H1 (cell line): ENCODE data around the gene CTNND2. TPM values are rescaled to one million over a fixed set of nuclear protein-coding genes. Genes with fewer than 3 reads are reported as not detected.

Experiments
- CTCF ChIA-PET: fragments of 300-600 bp; sonication (Branson Sonifier 250); formaldehyde crosslinking; loops from one replicate; lab custom pipeline; 2021; ENCODE audit not compliant: partially characterized antibody; lab: Charles Lee
- POLR2A ChIA-PET: fragments of 300-600 bp; sonication (Branson Sonifier 250); formaldehyde crosslinking; loops from one replicate; lab custom pipeline; 2021; ENCODE audit warnings: inconsistent platforms; ENCODE audit not compliant: partially characterized antibody; lab: Charles Lee
- DNase-seq, 2 experiments: peaks; one replicate each; pipeline versions ENCODE4 v3.0.0 to v3.0.0-alpha.2; 2010 to 2022; ENCODE audit warnings: low spot score in 2 of 2, low read depth in 1 of 2, mixed read lengths in 1 of 2
- FAIRE-seq: peaks from 2 replicates; lab custom pipeline; 2011; peaks lifted over from hg19 to GRCh38; lab: Jason Lieb, UNC
- H2AFZ ChIP-seq: 2 replicates; pipeline ENCODE4 v1.8.1; 2012; ENCODE audit warnings: low read length, inconsistent platforms
- H2AK5ac ChIP-seq: 2 replicates; pipeline ENCODE4 v1.6.1; 2013; ENCODE audit warnings: low read depth, low read length
- H2BK120ac ChIP-seq: replicated peaks from 2 replicates; pipeline ENCODE3; 2013; ENCODE audit warnings: low read depth, low read length, inconsistent platforms
- H2BK12ac ChIP-seq: 2 replicates; pipeline ENCODE4 v1.6.1; 2013; ENCODE audit warnings: low read depth, low read length
- H2BK15ac ChIP-seq: 2 replicates; pipeline ENCODE4 v1.6.1; 2013; ENCODE audit warnings: low read length
- H2BK20ac ChIP-seq: 2 replicates; pipeline ENCODE4 v1.6.1; 2013; ENCODE audit warnings: low read length
- H2BK5ac ChIP-seq: 2 replicates; pipeline ENCODE4 v1.6.1; 2013; ENCODE audit warnings: low read depth, low read length
- H3K14ac ChIP-seq: 2 replicates; pipeline ENCODE4 v1.6.1; 2013; ENCODE audit warnings: inconsistent platforms; ENCODE audit not compliant: insufficient read length
- H3K18ac ChIP-seq: 2 replicates; pipeline ENCODE4 v1.6.1; 2013; ENCODE audit warnings: low read length; ENCODE audit errors: extremely low read depth
- H3K23ac ChIP-seq: 2 replicates; pipeline ENCODE4 v1.6.1; 2013; ENCODE audit warnings: inconsistent platforms; ENCODE audit not compliant: insufficient read length
- H3K23me2 ChIP-seq: 2 replicates; pipeline ENCODE4 v1.6.1; 2013; ENCODE audit warnings: low read depth, low read length
- H3K27ac ChIP-seq: 2 replicates; pipeline ENCODE4 v1.6.1; 2011; ENCODE audit warnings: low read depth, low read length, inconsistent platforms
- H3K27me3 ChIP-seq, 4 experiments: replicated peaks in 1 of 4; 1 replicate in 1 of 4; 2 replicates in 3 of 4; pipeline versions ENCODE4 v1.6.1 to v1.8.1; 2011 to 2013; ENCODE audit warnings: low read length in 3 of 4, mild to moderate bottlenecking in 3 of 4, inconsistent platforms in 2 of 4, mixed read lengths in 2 of 4, moderate library complexity in 1 of 4; ENCODE audit not compliant: control insufficient read depth in 3 of 4, insufficient read depth in 3 of 4; ENCODE audit errors: extremely low read depth in 1 of 4
- H3K36me3 ChIP-seq, 4 experiments: 2 replicates each; pipeline versions ENCODE4 v1.6.1 to v1.8.1; 2011 to 2013; ENCODE audit warnings: mild to moderate bottlenecking in 4 of 4, low read length in 3 of 4, moderate library complexity in 2 of 4, control low read depth in 1 of 4, inconsistent platforms in 1 of 4; ENCODE audit not compliant: insufficient read depth in 4 of 4, control insufficient read depth in 2 of 4
- H3K4ac ChIP-seq: replicated peaks from 2 replicates; pipeline ENCODE3; 2013; ENCODE audit warnings: low read length, low read depth, mixed read lengths, inconsistent platforms; ENCODE audit not compliant: insufficient read length
- H3K4me1 ChIP-seq, 4 experiments: replicated peaks in 1 of 4; 1 replicate in 1 of 4; 2 replicates in 3 of 4; pipeline versions ENCODE4 v1.6.1 to v1.8.1; 2011 to 2013; ENCODE audit warnings: low read length in 3 of 4, inconsistent platforms in 2 of 4, mixed read lengths in 1 of 4; ENCODE audit not compliant: insufficient read depth in 4 of 4, control insufficient read depth in 3 of 4
- H3K4me2 ChIP-seq, 2 experiments: 2 replicates each; pipeline versions ENCODE4 v1.6.1 to v1.8.1; 2011 to 2013; ENCODE audit warnings: low read depth in 2 of 2, low read length in 2 of 2, control low read depth in 1 of 2, inconsistent platforms in 1 of 2, mild to moderate bottlenecking in 1 of 2; ENCODE audit not compliant: insufficient read depth in 1 of 2
- H3K4me3 ChIP-seq, 4 experiments: fragments of 200-600, 300-600 bp in 1 of 4; sonication (generic), shearing (Covaris generic), sonication (Bioruptor Twin) in 1 of 4; 2 replicates each; pipeline versions ENCODE4 v1.5.1 to v1.8.1; 2011 to 2016; ENCODE audit warnings: low read length in 4 of 4, low read depth in 3 of 4, control low read depth in 2 of 4, inconsistent platforms in 2 of 4, mild to moderate bottlenecking in 2 of 4, mixed read lengths in 1 of 4, moderate library complexity in 1 of 4; ENCODE audit not compliant: insufficient read depth in 2 of 4; ENCODE audit errors: extremely low read depth in 1 of 4
- H3K56ac ChIP-seq: replicated peaks from 2 replicates; pipeline ENCODE3; 2013; ENCODE audit warnings: low read depth, mild to moderate bottlenecking, mixed read lengths, low read length, inconsistent platforms; ENCODE audit not compliant: insufficient read length
- H3K79me1 ChIP-seq: 2 replicates; pipeline ENCODE4 v1.6.1; 2013; ENCODE audit warnings: low read depth, low read length, control low read depth
- H3K79me2 ChIP-seq, 2 experiments: 2 replicates each; pipeline versions ENCODE4 v1.6.1 to v1.8.1; 2012 to 2013; ENCODE audit warnings: low read length in 2 of 2, mild to moderate bottlenecking in 2 of 2, inconsistent platforms in 1 of 2; ENCODE audit not compliant: insufficient read depth in 2 of 2, control insufficient read depth in 1 of 2
- H3K9ac ChIP-seq, 4 experiments: replicated peaks in 1 of 4; 1 replicate in 1 of 4; 2 replicates in 3 of 4; pipeline versions ENCODE4 v1.6.1 to v1.8.1; 2011 to 2013; ENCODE audit warnings: low read depth in 3 of 4, low read length in 3 of 4, control low read depth in 2 of 4, mild to moderate bottlenecking in 2 of 4, moderate library complexity in 2 of 4, inconsistent platforms in 1 of 4; ENCODE audit errors: extremely low read depth in 1 of 4
- H3K9me3 ChIP-seq, 2 experiments: 2 replicates each; pipeline versions ENCODE4 v1.6.1 to v1.8.1; 2012 to 2013; ENCODE audit warnings: mild to moderate bottlenecking in 2 of 2, moderate library complexity in 2 of 2, control low read depth in 1 of 2, inconsistent platforms in 1 of 2, low read depth in 1 of 2, low read length in 1 of 2, mixed read lengths in 1 of 2; ENCODE audit not compliant: insufficient read depth in 2 of 2
- H4K20me1 ChIP-seq, 2 experiments: replicated peaks in 1 of 2; 2 replicates each; pipeline versions ENCODE3 to v1.8.1; 2011 to 2013; ENCODE audit warnings: inconsistent platforms in 2 of 2, low read length in 2 of 2, mild to moderate bottlenecking in 1 of 2; ENCODE audit not compliant: insufficient read depth in 2 of 2, control insufficient read depth in 1 of 2
- H4K5ac ChIP-seq: 2 replicates; pipeline ENCODE4 v1.6.1; 2013; ENCODE audit warnings: low read length, low read depth, mixed read lengths, inconsistent platforms; ENCODE audit not compliant: insufficient read length
- H4K8ac ChIP-seq: 2 replicates; pipeline ENCODE4 v1.8.0; 2013; ENCODE audit warnings: mild to moderate bottlenecking, moderate library complexity, low read length, inconsistent platforms; ENCODE audit not compliant: insufficient read depth; ENCODE audit errors: extremely low read depth
- H4K91ac ChIP-seq: replicated peaks from 2 replicates; pipeline ENCODE3; 2013; ENCODE audit warnings: low read length, mixed read lengths, inconsistent platforms; ENCODE audit not compliant: insufficient read length
- CBX8 ChIP-seq: fragments of 300-800, 300-1000 bp; sonication (generic); IDR thresholded peaks from 2 replicates; pipeline ENCODE4 v1.7.1; 2016; ENCODE audit warnings: low read depth, low read length, borderline replicate concordance
- CREB1 ChIP-seq: IDR thresholded peaks from 2 replicates; pipeline ENCODE4 v1.6.1; 2012; ENCODE audit warnings: inconsistent platforms
- GABPA ChIP-seq: IDR thresholded peaks from 2 replicates; pipeline ENCODE4 v1.6.1; 2011; ENCODE audit warnings: mild to moderate bottlenecking, low read length, moderate library complexity, borderline replicate concordance; ENCODE audit not compliant: insufficient read depth
- GTF2F1 ChIP-seq: IDR thresholded peaks from 2 replicates; pipeline ENCODE4 v1.6.1; 2012; ENCODE audit warnings: low read depth, low read length, improper control_type of control experiment, borderline replicate concordance
- HDAC2 ChIP-seq, 2 experiments: fragments of 300-600 bp in 1 of 2; sonication (generic) in 1 of 2; IDR thresholded peaks; 2 replicates each; pipeline ENCODE4 v1.6.1; 2011 to 2012; ENCODE audit warnings: low read depth in 2 of 2, low read length in 2 of 2, mild to moderate bottlenecking in 2 of 2, moderate library complexity in 2 of 2, borderline replicate concordance in 1 of 2, inconsistent platforms in 1 of 2
- JUN ChIP-seq: IDR thresholded peaks from 2 replicates; pipeline ENCODE4 v1.6.1; 2011; ENCODE audit warnings: low read depth, mild to moderate bottlenecking, improper control_type of control experiment, low read length
- MAFK ChIP-seq: IDR thresholded peaks from 2 replicates; pipeline ENCODE4 v1.6.1; 2012; ENCODE audit warnings: low read depth, mild to moderate bottlenecking, improper control_type of control experiment, low read length
- POLR2AphosphoS5 ChIP-seq: IDR thresholded peaks from 2 replicates; pipeline ENCODE4 v1.6.1; 2011; ENCODE audit warnings: low read depth, low read length
- RXRA ChIP-seq: IDR thresholded peaks from 2 replicates; pipeline ENCODE4 v1.6.1; 2011; ENCODE audit warnings: low read depth, mild to moderate bottlenecking, low read length, moderate library complexity; ENCODE audit not compliant: insufficient read depth
- SAP30 ChIP-seq: fragments of 300-600 bp; sonication (generic); IDR thresholded peaks from 2 replicates; pipeline ENCODE4 v1.7.1; 2012; ENCODE audit warnings: low read length, moderate library complexity, mild to moderate bottlenecking, inconsistent platforms; ENCODE audit not compliant: insufficient read depth, insufficient replicate concordance
- SUZ12 ChIP-seq: fragments of 200-600 bp; sonication (generic); IDR thresholded peaks from 2 replicates; pipeline ENCODE4 v1.6.1; 2012; ENCODE audit warnings: mild to moderate bottlenecking, inconsistent platforms, low read length, moderate library complexity, mixed read lengths
- TBP ChIP-seq: IDR thresholded peaks from 2 replicates; pipeline ENCODE4 v1.6.1; 2011; ENCODE audit warnings: low read depth, low read length, improper control_type of control experiment
- YY1 ChIP-seq: IDR thresholded peaks from 2 replicates; pipeline ENCODE4 v1.6.1; 2011; ENCODE audit warnings: low read depth, mild to moderate bottlenecking, low read length
- ZNF274 ChIP-seq: IDR thresholded peaks from 2 replicates; pipeline ENCODE4 v1.7.0; 2012; ENCODE audit warnings: low read length, borderline replicate concordance; ENCODE audit errors: extremely low read depth
- polyA plus RNA-seq, 7 experiments: library from polyadenylated mRNA; depleted of rRNA in 3 of 7; stranded (reverse) in 5 of 7; unstranded in 2 of 7; fragments of >200 nt in 5 of 7; fragments of 200-250 nt in 2 of 7; gene quantifications; 1 replicate in 5 of 7; 2 replicates in 1 of 7; 4 replicates in 1 of 7; pipeline versions ENCODE4 v1.2.1 to v1.2.3, GENCODE V29; 2011 to 2013; ENCODE audit warnings: missing spikeins in 2 of 7, mixed read lengths in 2 of 7
- total RNA-seq: library from RNA; stranded (reverse); fragmentation: NEBNext Ultra II Directional; extraction: Animal tissue kit (Norgen Biotek cat#: 25700); gene quantifications from 2 replicates; pipeline ENCODE4 v1.2.1, GENCODE V29; 2021

The CTNND2 gene
- total and polyA plus RNA-seq, 2 of the 8 experiments (the other 6 are each of a cell fraction or from before 2014, with no cell fraction given): 7.4 to 14.2 TPM

DNA sequence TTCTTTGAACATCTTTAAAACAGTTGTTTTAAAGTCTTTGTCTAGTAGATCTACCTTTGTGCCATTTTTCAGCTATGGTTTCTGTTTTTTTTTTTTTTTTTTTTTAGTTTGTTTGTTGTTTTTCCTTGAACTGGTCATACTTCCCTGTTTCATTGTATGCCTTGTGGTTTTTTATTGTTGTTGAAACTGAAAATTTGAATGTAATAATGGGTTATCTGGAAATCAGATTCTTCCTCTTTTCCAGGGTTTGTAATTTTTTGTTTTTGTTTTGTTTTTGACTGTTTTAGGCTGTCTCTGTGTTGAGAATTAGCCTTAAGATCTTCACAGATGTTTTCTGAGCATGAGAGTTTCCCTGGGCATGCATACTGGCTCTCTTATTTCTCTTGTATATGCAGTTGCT, 873.6 kb downstream of the CTNND2 start:
- H3K4me3 ChIP-seq: no peak overlapping the region
- FAIRE-seq: no peak

More for the DNA sequence above, 873.6 kb downstream of the CTNND2 start:
- H2AK5ac ChIP-seq: no peak overlapping the region
- no peak overlapping the region for H3K23ac ChIP-seq
- no peak for DNase-seq
- no peaks in the 10 kb centered on the region for H4K20me1 ChIP-seq
- H2BK120ac ChIP-seq: no peak overlapping the region
- no peak for TF ChIP-seq MAFK
- no peak for TF ChIP-seq JUN
- TF ChIP-seq YY1: no peak
- no peak for TF ChIP-seq CBX8
- TF ChIP-seq RXRA: no peak
- TF ChIP-seq SAP30: no peak
- TF ChIP-seq GTF2F1: no peak
- no peak for TF ChIP-seq HDAC2 (IDR thresholded peaks at IDR 0.05; ENCODE audit: borderline replicate concordance in 1 of 2, low read depth in 2 of 2, low read length in 2 of 2)
- TF ChIP-seq CREB1: no peak
- no peak for TF ChIP-seq TBP
- TF ChIP-seq GABPA: no peak
- TF ChIP-seq ZNF274: no peak
- no peak for TF ChIP-seq SUZ12
- no peak for TF ChIP-seq POLR2AphosphoS5
- H4K5ac ChIP-seq: no peak overlapping the region
- H3K56ac ChIP-seq: no peak overlapping the region
- ChIA-PET POLR2A (no interaction called here), CTCF (no interaction called here)
- no peak overlapping the region for H4K91ac ChIP-seq
- no peak overlapping the region for H4K8ac ChIP-seq
- no peaks in the 10 kb centered on the region for H3K23me2 ChIP-seq
- H3K79me2 ChIP-seq: no peaks in the 10 kb centered on the region
- H2BK12ac ChIP-seq: no peak overlapping the region
- H2AFZ ChIP-seq: no peak overlapping the region
- no peak overlapping the region for H3K27ac ChIP-seq
- no peak overlapping the region for H3K4ac ChIP-seq
- H2BK5ac ChIP-seq: no peak overlapping the region
- H3K9ac ChIP-seq: no peak overlapping the region
- no peak overlapping the region for H3K18ac ChIP-seq
- H3K4me2 ChIP-seq: no peak overlapping the region
- H3K79me1 ChIP-seq: no peaks in the 10 kb centered on the region
- H3K36me3 ChIP-seq: no peaks in the 10 kb centered on the region
- no peak overlapping the region for H3K14ac ChIP-seq
- H3K27me3 ChIP-seq: no peaks in the 10 kb centered on the region
- H2BK20ac ChIP-seq: no peak overlapping the region
- H2BK15ac ChIP-seq: no peak overlapping the region
- H3K9me3 ChIP-seq: peaks cover 3 to 11% of the 10 kb centered on the region in 2 experiments; a peak in 2 of 4 replicates
- no peaks in the 10 kb centered on the region for H3K4me1 ChIP-seq
